OCI-LY1 (cell line): ENCODE measurements around the gene GPR18.

Source experiments
- H2AFZ ChIP-seq: fragments of 200-600 bp; sonication (generic), shearing (Covaris generic); 2 replicates; pipeline ENCODE4 v1.6.0; 2014; ENCODE audit warnings: antibody characterized with exemption, mild to moderate bottlenecking, low read length
- H3F3A ChIP-seq: fragments of 200-600 bp; sonication (generic), shearing (Covaris generic); 2 replicates; pipeline ENCODE4 v1.6.0; 2014; ENCODE audit warnings: mild to moderate bottlenecking, antibody characterized with exemption, low read length, moderate library complexity; ENCODE audit not compliant: insufficient read depth
- H3K27ac ChIP-seq: fragments of 200-600 bp; sonication (generic); 2 replicates; pipeline ENCODE4 v1.5.1; 2014; ENCODE audit warnings: low read length, mixed run types, mild to moderate bottlenecking, low read depth; ENCODE audit not compliant: poor library complexity, severe bottlenecking
- H3K27me3 ChIP-seq: fragments of 200-600 bp; sonication (generic); 2 replicates; pipeline ENCODE4 v1.6.0; 2014; ENCODE audit warnings: antibody characterized with exemption, mild to moderate bottlenecking, low read length, moderate library complexity; ENCODE audit not compliant: insufficient read depth
- H3K36me3 ChIP-seq: fragments of 200-600 bp; sonication (generic); 2 replicates; pipeline ENCODE4 v1.6.1; 2014; ENCODE audit warnings: mild to moderate bottlenecking, antibody characterized with exemption, low read length, moderate library complexity, mixed read lengths; ENCODE audit not compliant: insufficient read depth
- H3K4me1 ChIP-seq: fragments of 200-600 bp; sonication (generic); 2 replicates; pipeline ENCODE4 v1.5.1; 2014; ENCODE audit warnings: mild to moderate bottlenecking, low read length, moderate library complexity; ENCODE audit not compliant: insufficient read depth, severe bottlenecking
- H3K4me2 ChIP-seq: fragments of 200-600 bp; sonication (generic), shearing (Covaris generic); 2 replicates; pipeline ENCODE4 v1.6.1; 2014; ENCODE audit warnings: low read length
- H3K4me3 ChIP-seq: fragments of 200-600 bp; sonication (generic); 2 replicates; pipeline ENCODE4 v1.5.1; 2014; ENCODE audit warnings: low read length, low read depth, mild to moderate bottlenecking, mixed read lengths; ENCODE audit not compliant: poor library complexity, severe bottlenecking
- H3K79me2 ChIP-seq: fragments of 200-600 bp; shearing (Covaris generic); 2 replicates; pipeline ENCODE4 v1.6.1; 2016; ENCODE audit warnings: mixed run types, low read length, mixed read lengths; ENCODE audit not compliant: insufficient read depth
- H3K9ac ChIP-seq: fragments of 200-600 bp; sonication (generic), shearing (Covaris generic); 2 replicates; pipeline ENCODE4 v1.6.1; 2014; ENCODE audit warnings: mild to moderate bottlenecking, low read length, mixed read lengths
- H3K9me2 ChIP-seq: fragments of 200-600 bp; sonication (generic), shearing (Covaris generic); 2 replicates; pipeline ENCODE4 v1.6.1; 2014; ENCODE audit warnings: low read depth, mild to moderate bottlenecking, low read length, mixed read lengths
- H3K9me3 ChIP-seq: fragments of 200-600 bp; shearing (Covaris generic); 2 replicates; pipeline ENCODE4 v1.6.1; 2014; ENCODE audit warnings: low read length, mixed read lengths
- H4K20me1 ChIP-seq: fragments of 200-600 bp; sonication (generic), shearing (Covaris generic); 2 replicates; pipeline ENCODE4 v1.6.0; 2016; ENCODE audit warnings: mild to moderate bottlenecking, low read length; ENCODE audit not compliant: insufficient read depth
- EZH2 ChIP-seq: fragments of 200-600 bp; sonication (generic), shearing (Covaris generic); IDR thresholded peaks from 2 replicates; pipeline ENCODE4 v1.8.0; 2017; ENCODE audit warnings: borderline replicate concordance, mixed run types, mild to moderate bottlenecking, antibody characterized with exemption, low read length, moderate library complexity, mixed read lengths
- TF ChIP-seq, protein P1 (sequence below): fragments of 200-600 bp; sonication (generic), shearing (Covaris generic); IDR thresholded peaks from 2 replicates; pipeline ENCODE4 v1.5.1; 2017; ENCODE audit warnings: mild to moderate bottlenecking, antibody characterized with exemption, low read length, moderate library complexity, mixed read lengths

The GPR18 gene

DNA sequence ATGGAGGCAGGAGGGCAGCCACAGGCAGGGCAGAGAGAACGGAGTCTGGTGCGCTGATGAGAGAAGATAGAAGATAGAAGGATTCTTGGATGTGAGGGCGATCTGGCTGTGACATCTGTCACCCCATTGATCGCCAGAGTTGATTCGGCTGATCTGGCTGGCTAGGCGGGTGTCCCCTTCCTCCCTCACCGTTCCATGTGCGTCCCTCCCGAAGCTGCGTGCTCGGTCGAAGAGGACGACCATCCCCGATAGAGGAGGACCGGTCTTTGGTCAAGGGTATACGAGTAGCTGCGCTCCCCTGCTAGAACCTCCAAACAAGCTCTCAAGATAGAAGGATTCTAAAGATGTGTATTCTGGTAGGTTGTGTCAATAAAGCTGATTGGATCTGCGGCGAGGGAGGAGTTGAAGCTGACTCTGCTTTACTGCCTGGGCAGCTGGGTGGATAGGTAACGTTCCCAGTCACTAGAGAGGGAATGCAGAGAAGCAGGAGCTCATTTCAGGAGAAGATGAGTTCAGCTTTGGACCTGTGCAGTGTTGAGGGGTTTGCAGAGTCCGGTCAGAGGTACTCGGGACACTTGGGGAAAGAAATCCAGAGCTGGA, 52.5 kb downstream of the GPR18 start:
- H3K9ac ChIP-seq = no peak overlapping the region
- no peak overlapping the region for H3K4me3 ChIP-seq
- H3K36me3 ChIP-seq = peaks cover 23% of the 10 kb centered on the region
- H3F3A ChIP-seq = no peaks in the 10 kb centered on the region
- no peaks in the 10 kb centered on the region for H3K79me2 ChIP-seq
- no peak for TF ChIP-seq EZH2
- TF ChIP-seq, protein P1, sequence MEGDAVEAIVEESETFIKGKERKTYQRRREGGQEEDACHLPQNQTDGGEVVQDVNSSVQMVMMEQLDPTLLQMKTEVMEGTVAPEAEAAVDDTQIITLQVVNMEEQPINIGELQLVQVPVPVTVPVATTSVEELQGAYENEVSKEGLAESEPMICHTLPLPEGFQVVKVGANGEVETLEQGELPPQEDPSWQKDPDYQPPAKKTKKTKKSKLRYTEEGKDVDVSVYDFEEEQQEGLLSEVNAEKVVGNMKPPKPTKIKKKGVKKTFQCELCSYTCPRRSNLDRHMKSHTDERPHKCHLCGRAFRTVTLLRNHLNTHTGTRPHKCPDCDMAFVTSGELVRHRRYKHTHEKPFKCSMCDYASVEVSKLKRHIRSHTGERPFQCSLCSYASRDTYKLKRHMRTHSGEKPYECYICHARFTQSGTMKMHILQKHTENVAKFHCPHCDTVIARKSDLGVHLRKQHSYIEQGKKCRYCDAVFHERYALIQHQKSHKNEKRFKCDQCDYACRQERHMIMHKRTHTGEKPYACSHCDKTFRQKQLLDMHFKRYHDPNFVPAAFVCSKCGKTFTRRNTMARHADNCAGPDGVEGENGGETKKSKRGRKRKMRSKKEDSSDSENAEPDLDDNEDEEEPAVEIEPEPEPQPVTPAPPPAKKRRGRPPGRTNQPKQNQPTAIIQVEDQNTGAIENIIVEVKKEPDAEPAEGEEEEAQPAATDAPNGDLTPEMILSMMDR = no peak
- peaks cover 13% of the 10 kb centered on the region for H3K27me3 ChIP-seq
- H2AFZ ChIP-seq = no peak overlapping the region
- H3K9me3 ChIP-seq = no peaks in the 10 kb centered on the region
- H3K9me2 ChIP-seq = no peaks in the 10 kb centered on the region
- peaks cover 3% of the 10 kb centered on the region; the same call in 1 of the 2 replicates for H4K20me1 ChIP-seq
- H3K4me1 ChIP-seq = peaks cover 40% of the 10 kb centered on the region
- H3K27ac ChIP-seq = no peak overlapping the region
- no peak overlapping the region for H3K4me2 ChIP-seq
